ENCODE data around the gene WWOX. TPM values are rescaled to one million over a fixed set of nuclear protein-coding genes. Genes with fewer than 3 reads are reported as not detected.

WWOX gene
- total and polyA plus RNA-seq, 2 of the 4 experiments (the other 2 are of a cell fraction) = 2.7 to 5.4 TPM

- H4K8ac ChIP-seq (ENCODE audit: low read depth in 2 of 2, low read length in 2 of 2) = no peak overlapping the region
- no peak overlapping the region for H2BK5ac ChIP-seq (ENCODE audit: low read depth, low read length, poor library complexity, severe bottlenecking)
- H3K9ac ChIP-seq (ENCODE audit: low read depth, low read length) = no peak overlapping the region
- no peak overlapping the region for H2AK5ac ChIP-seq (ENCODE audit: low read depth, low read length)
- H3K4ac ChIP-seq (ENCODE audit: low read depth, low read length) = no peak overlapping the region
- peaks cover 7% of the 10 kb centered on the region for H3K9me3 ChIP-seq (ENCODE audit: control insufficient read depth, insufficient read depth, low read length)
- no peak overlapping the region for H3K18ac ChIP-seq (ENCODE audit: low read depth, low read length)
- no peak overlapping the region for H3K23ac ChIP-seq (ENCODE audit: low read depth, low read length)
- no peak overlapping the region for H2BK15ac ChIP-seq (ENCODE audit: low read depth, low read length)
- no peaks in the 10 kb centered on the region for H3K79me1 ChIP-seq (ENCODE audit: low read depth in 1 of 2, low read length in 2 of 2)
- no peak overlapping the region for H3K27ac ChIP-seq (ENCODE audit: insufficient read depth, low read length)
- no peaks in the 10 kb centered on the region for H3K4me1 ChIP-seq (ENCODE audit: control insufficient read depth, insufficient read depth, low read length)
- DNase-seq (no peak), ATAC-seq (ENCODE audit: low read depth) (no peak)
- CTCF ChIA-PET = no interaction called here
- no peak overlapping the region for H3K4me3 ChIP-seq (ENCODE audit: insufficient read depth, low read depth, low read length)
- no peak overlapping the region for H2AK9ac ChIP-seq (replicated peaks; ENCODE audit: low read depth, low read length, poor library complexity)
- H3K14ac ChIP-seq (replicated peaks; ENCODE audit: low read depth, low read length) = no peak overlapping the region
- POLR2A ChIA-PET (ENCODE audit: unreplicated experiment) = no interaction called here
- H2BK120ac ChIP-seq (ENCODE audit: low read depth, low read length) = no peak overlapping the region
- no peaks in the 10 kb centered on the region for H3K36me3 ChIP-seq (ENCODE audit: control insufficient read depth, insufficient read depth, low read length)
- intact Hi-C loops (cut with micrococcal nuclease) = no loop called here
- no peak overlapping the region for H4K5ac ChIP-seq (ENCODE audit: low read depth, low read length)
- no peak overlapping the region for H4K91ac ChIP-seq (ENCODE audit: insufficient read depth, low read depth, low read length)
- H3K9me1 ChIP-seq (ENCODE audit: insufficient read depth, low read length) = no peaks in the 10 kb centered on the region
- TF ChIP-seq CHD1 (IDR thresholded peaks at IDR 0.05; ENCODE audit: low read depth, low read length) (no peak), MAZ (IDR thresholded peaks at IDR 0.05; ENCODE audit: borderline replicate concordance, low read depth, low read length) (no peak), SMC3 (IDR thresholded peaks at IDR 0.05; ENCODE audit: low read depth, low read length) (no peak), RAD21 (IDR thresholded peaks at IDR 0.05; ENCODE audit: low read length) (no peak), FOS (IDR thresholded peaks at IDR 0.05; ENCODE audit: low read depth, low read length) (no peak), MXI1 (IDR thresholded peaks at IDR 0.05; ENCODE audit: borderline replicate concordance, low read depth, low read length) (no peak)
- H2AFZ ChIP-seq (replicated peaks; ENCODE audit: low read length, poor library complexity) = no peak overlapping the region
- no TSS peak for BruUV-seq (replicated peaks)
- H3K4me2 ChIP-seq (ENCODE audit: low read depth, low read length) = no peak overlapping the region
- H4K20me1 ChIP-seq (ENCODE audit: insufficient read depth, low read length) = no peaks in the 10 kb centered on the region
- no peak overlapping the region for H2BK20ac ChIP-seq (ENCODE audit: low read depth, low read length)
- in situ Hi-C loops (cut with MboI; ENCODE audit: low sequenced_read_pairs) = no loop called here
- no peaks in the 10 kb centered on the region for H3K27me3 ChIP-seq (ENCODE audit: control insufficient read depth, insufficient read depth, low read length)
- no CpG with 5 or more reads among the region's 3 CpGs for WGBS, 2 experiments (ENCODE audit: extremely low coverage in 2 of 2, insufficient read length in 1 of 2)
- H3K56ac ChIP-seq (ENCODE audit: extremely low read depth, insufficient read depth, low read length) = no peak overlapping the region
- dilution Hi-C loops (cut with HindIII; ENCODE audit: low sequenced_read_pairs, unreplicated experiment) = no loop called here
Measured at GRCh38 chr16:78348068-78348467, 248.6 kb downstream of the WWOX start.
